Uterus (tissue), 2 donors: Measurements from ENCODE around the gene UVSSA.

Experiments
- CTCF ChIP-seq, 4 experiments: fragments of 200-600 bp in 2 of 4; fragments of 450-650 bp in 2 of 4; sonication (generic) in 2 of 4; IDR thresholded peaks; one replicate each; pipeline ENCODE4 v1.5.1; 2016 to 2019; ENCODE audit warnings: antibody characterized with exemption in 4 of 4, mild to moderate bottlenecking in 2 of 4, moderate library complexity in 1 of 4
- POLR2A ChIP-seq, 2 donors: fragments of 450-650 bp; IDR thresholded peaks; one replicate each; pipeline ENCODE4 v1.6.1; 2016; ENCODE audit warnings: antibody characterized with exemption in 2 of 2, mild to moderate bottlenecking in 1 of 2, moderate library complexity in 1 of 2

GRCh38 chr4:1367230-1367935 is 20.4 kb downstream of the UVSSA start:
- no peak for TF ChIP-seq CTCF (IDR thresholded peaks at IDR 0.05)
- TF ChIP-seq POLR2A (IDR thresholded peaks at IDR 0.05) = no peak
